ENCODE data around the gene MYOC. TPM values are rescaled to one million over a fixed set of nuclear protein-coding genes. Genes with fewer than 3 reads are reported as not detected.

Gene MYOC
- total RNA-seq, 4 donors from 2014 or later, result 10.5 to 47.8 (median 11.8) TPM

- TF ChIP-seq CTCF (IDR thresholded peaks at IDR 0.05; ENCODE audit: low read depth), result no peak
These were observed 57.2 kb downstream of the MYOC start for GRCh38 chr1:171595324-171595723.

GRCh38 chr1:171590022-171590421 lies 62.5 kb downstream of the MYOC start:
- no peak for TF ChIP-seq CTCF (IDR thresholded peaks at IDR 0.05; ENCODE audit: low read depth)

GRCh38 chr1:171588230-171588629 lies 64.3 kb downstream of the MYOC start:
- no peak for TF ChIP-seq CTCF (IDR thresholded peaks at IDR 0.05; ENCODE audit: low read depth)

- no peak for TF ChIP-seq CTCF (IDR thresholded peaks at IDR 0.05; ENCODE audit: low read depth)
These were observed 66.8 kb downstream of the MYOC start for GRCh38 chr1:171585715-171586114.

Other genes starting within 250 kb of the MYOC start
- gene PRRC2C, start 167.2 kb downstream of the MYOC start, total RNA-seq, result 100 to 1,000 TPM in 1 of 4 donors, 10 to 100 TPM in 3; 75.3 to 102 (median 88.1) TPM
- not detected for gene MYOCOS, start 30.4 kb downstream of the MYOC start, total RNA-seq
- gene VAMP4, start 89.4 kb upstream of the MYOC start, total RNA-seq, result 10 to 100 TPM; 15.1 to 18.5 (median 17.7) TPM
- gene METTL13, start 129.0 kb upstream of the MYOC start, total RNA-seq, result 10 to 100 TPM; 15.0 to 26.9 (median 22.0) TPM
- 1 to 10 TPM; 4.1 to 8.8 (median 7.6) TPM for gene DNM3, start 188.8 kb upstream of the MYOC start, total RNA-seq